ENCODE data around the gene NUBPL. TPM values are rescaled to one million over a fixed set of nuclear protein-coding genes. Genes with fewer than 3 reads are reported as not detected.

Gene NUBPL
- total and polyA plus RNA-seq, 10 donors = 4.1 to 28.2 (median 13.9) TPM

GRCh38 chr14:31760277-31760676 lies 199.1 kb downstream of the NUBPL start:
- no peak for DNase-seq
- WGBS, 5 donors = 51 to 65% (median 57%) methylated on average over 3 of the region's 3 CpGs
- H3K9me3 ChIP-seq = peaks cover 0 to 1% (median 0%) of the 10 kb centered on the region in 8 donors
- H3K27ac ChIP-seq = no peak overlapping the region
- TF ChIP-seq CTCF (IDR thresholded peaks at IDR 0.05 in 8 of 11, conservative IDR thresholded peaks at IDR 0.05 in 3 of 11) = no peak
- no peak for TF ChIP-seq POLR2AphosphoS5 (IDR thresholded peaks at IDR 0.05)
- TF ChIP-seq POLR2A (IDR thresholded peaks at IDR 0.05) = no peak
- H3K36me3 ChIP-seq = no peaks in the 10 kb centered on the region
- intact Hi-C loops (cut with DNase I; ENCODE audit: low total_unique reads) = no loop called here
- no peaks in the 10 kb centered on the region for H3K27me3 ChIP-seq (replicated peaks in 1 of 7)
- no peaks in the 10 kb centered on the region for H3K4me1 ChIP-seq
- H3K4me3 ChIP-seq = no peak overlapping the region

GRCh38 chr14:31761325-31761724 lies 200.1 kb downstream of the NUBPL start:
- Histone ChIP-seq H3K9me3 (no peaks in the 10 kb centered on the region), H3K36me3 (no peaks in the 10 kb centered on the region), H3K27me3 (replicated peaks in 1 of 7) (no peaks in the 10 kb centered on the region), H3K4me1 (no peaks in the 10 kb centered on the region), H3K4me3 (no peak overlapping the region), H3K27ac (no peak overlapping the region)
- no peak for TF ChIP-seq POLR2AphosphoS5 (IDR thresholded peaks at IDR 0.05)
- no peak for TF ChIP-seq CTCF (IDR thresholded peaks at IDR 0.05 in 8 of 11, conservative IDR thresholded peaks at IDR 0.05 in 3 of 11)
- TF ChIP-seq POLR2A (IDR thresholded peaks at IDR 0.05) = no peak
- WGBS, 5 donors = 73 to 96% (median 94%) methylated on average over 4 of the region's 4 CpGs
- DNase-seq = no peak
- intact Hi-C loops (cut with DNase I; ENCODE audit: low total_unique reads) = no loop called here

- 84 to 98% (median 93%) methylated on average over 1 of the region's 1 CpG for WGBS, 5 donors
- H3K4me1 ChIP-seq = no peaks in the 10 kb centered on the region
- H3K27me3 ChIP-seq (replicated peaks in 1 of 7) = no peaks in the 10 kb centered on the region
- H3K27ac ChIP-seq = no peak overlapping the region
- no peak for TF ChIP-seq POLR2AphosphoS5 (IDR thresholded peaks at IDR 0.05)
- TF ChIP-seq CTCF (IDR thresholded peaks at IDR 0.05 in 8 of 11, conservative IDR thresholded peaks at IDR 0.05 in 3 of 11) = no peak
- TF ChIP-seq POLR2A (IDR thresholded peaks at IDR 0.05) = no peak
- no peak for DNase-seq
- intact Hi-C loops (cut with DNase I; ENCODE audit: low total_unique reads) = no loop called here
- H3K36me3 ChIP-seq = no peaks in the 10 kb centered on the region
- H3K4me3 ChIP-seq = no peak overlapping the region
- no peaks in the 10 kb centered on the region for H3K9me3 ChIP-seq
These were observed 201.8 kb downstream of the NUBPL start for GRCh38 chr14:31763041-31763440.

- Histone ChIP-seq H3K9me3 (no peaks in the 10 kb centered on the region), H3K4me1 (peaks cover 0 to 2% (median 0%) of the 10 kb centered on the region in 6 donors), H3K36me3 (no peaks in the 10 kb centered on the region), H3K27me3 (replicated peaks in 1 of 7) (no peaks in the 10 kb centered on the region), H3K27ac (no peak overlapping the region), H3K4me3 (no peak overlapping the region)
- intact Hi-C loops (cut with DNase I; ENCODE audit: low total_unique reads) = no loop called here
- no peak for DNase-seq
- WGBS, 5 donors = 81 to 97% (median 96%) methylated on average over 5 of the region's 5 CpGs
- TF ChIP-seq POLR2AphosphoS5 (IDR thresholded peaks at IDR 0.05) = no peak
- TF ChIP-seq POLR2A (IDR thresholded peaks at IDR 0.05) = no peak
- no peak for TF ChIP-seq CTCF (IDR thresholded peaks at IDR 0.05 in 8 of 11, conservative IDR thresholded peaks at IDR 0.05 in 3 of 11)
These were observed 205.2 kb downstream of the NUBPL start for GRCh38 chr14:31766315-31766892.
